ENCODE measurements around the gene NCKAP5. TPM values are rescaled to one million over a fixed set of nuclear protein-coding genes. Genes with fewer than 3 reads are reported as not detected.

Gene NCKAP5
- total and polyA plus RNA-seq, 8 donors, result 4.0 to 22.1 (median 14.4) TPM

DNA sequence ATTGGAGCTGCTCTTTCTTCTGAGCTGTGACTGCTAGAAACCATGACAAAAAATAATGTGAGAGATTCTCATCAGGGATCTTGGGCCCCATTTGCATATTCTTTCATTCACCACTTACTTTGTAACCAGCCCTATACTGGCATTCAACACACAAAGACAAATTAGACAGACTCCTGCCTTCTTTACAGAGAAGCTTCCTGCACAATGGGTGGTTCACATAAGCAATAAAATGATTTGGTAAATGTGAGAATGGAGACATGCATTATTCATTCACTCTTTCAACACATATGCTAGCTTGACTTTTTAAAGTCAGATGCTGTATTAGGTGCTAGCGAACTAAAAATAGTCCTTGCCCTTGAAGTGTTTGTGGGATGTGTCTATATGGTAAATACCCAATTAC is 174.4 kb downstream of the NCKAP5 start:
- Histone ChIP-seq H3K4me1 (no peaks in the 10 kb centered on the region), H3K27ac (no peak overlapping the region), H3K9me3 (peaks cover 0 to 7% of the 10 kb centered on the region in 2 donors), H3K36me3 (no peaks in the 10 kb centered on the region), H3K4me3 (no peak overlapping the region), H3K27me3 (no peaks in the 10 kb centered on the region)
- DNase-seq (no peak), ATAC-seq (no peak)
- intact Hi-C loops (cut with DNase I), result no loop called here
- TF ChIP-seq, protein P1, sequence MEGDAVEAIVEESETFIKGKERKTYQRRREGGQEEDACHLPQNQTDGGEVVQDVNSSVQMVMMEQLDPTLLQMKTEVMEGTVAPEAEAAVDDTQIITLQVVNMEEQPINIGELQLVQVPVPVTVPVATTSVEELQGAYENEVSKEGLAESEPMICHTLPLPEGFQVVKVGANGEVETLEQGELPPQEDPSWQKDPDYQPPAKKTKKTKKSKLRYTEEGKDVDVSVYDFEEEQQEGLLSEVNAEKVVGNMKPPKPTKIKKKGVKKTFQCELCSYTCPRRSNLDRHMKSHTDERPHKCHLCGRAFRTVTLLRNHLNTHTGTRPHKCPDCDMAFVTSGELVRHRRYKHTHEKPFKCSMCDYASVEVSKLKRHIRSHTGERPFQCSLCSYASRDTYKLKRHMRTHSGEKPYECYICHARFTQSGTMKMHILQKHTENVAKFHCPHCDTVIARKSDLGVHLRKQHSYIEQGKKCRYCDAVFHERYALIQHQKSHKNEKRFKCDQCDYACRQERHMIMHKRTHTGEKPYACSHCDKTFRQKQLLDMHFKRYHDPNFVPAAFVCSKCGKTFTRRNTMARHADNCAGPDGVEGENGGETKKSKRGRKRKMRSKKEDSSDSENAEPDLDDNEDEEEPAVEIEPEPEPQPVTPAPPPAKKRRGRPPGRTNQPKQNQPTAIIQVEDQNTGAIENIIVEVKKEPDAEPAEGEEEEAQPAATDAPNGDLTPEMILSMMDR (IDR thresholded peaks at IDR 0.05), result no peak

DNA sequence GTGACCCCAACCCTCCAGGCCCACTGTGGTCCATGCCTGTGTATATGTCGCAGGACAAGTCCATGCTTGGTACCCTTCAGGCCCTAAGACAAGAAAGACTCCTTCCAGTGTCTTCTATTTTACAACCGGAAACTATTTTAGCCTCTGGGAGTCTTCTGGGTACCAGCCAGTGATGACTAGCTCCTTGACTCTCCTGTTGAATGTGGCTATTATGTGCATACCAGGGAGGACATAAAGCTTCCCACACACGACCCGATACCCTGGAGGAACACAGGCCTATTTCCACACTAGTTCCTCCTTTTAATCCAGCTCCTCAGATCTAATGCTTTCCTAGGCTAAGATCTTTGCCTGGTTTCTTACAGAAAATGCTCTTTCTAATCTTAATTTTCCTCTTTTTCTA is 178.1 kb downstream of the NCKAP5 start:
- Histone ChIP-seq H3K4me1 (no peaks in the 10 kb centered on the region), H3K36me3 (no peaks in the 10 kb centered on the region), H3K4me3 (no peak overlapping the region), H3K9me3 (peaks cover 0 to 15% of the 10 kb centered on the region in 2 donors), H3K27me3 (no peaks in the 10 kb centered on the region), H3K27ac (no peak overlapping the region)
- ATAC-seq (no peak), DNase-seq (no peak)
- TF ChIP-seq, protein P1 (IDR thresholded peaks at IDR 0.05), result no peak
- intact Hi-C loops (cut with DNase I), result no loop called here

DNA sequence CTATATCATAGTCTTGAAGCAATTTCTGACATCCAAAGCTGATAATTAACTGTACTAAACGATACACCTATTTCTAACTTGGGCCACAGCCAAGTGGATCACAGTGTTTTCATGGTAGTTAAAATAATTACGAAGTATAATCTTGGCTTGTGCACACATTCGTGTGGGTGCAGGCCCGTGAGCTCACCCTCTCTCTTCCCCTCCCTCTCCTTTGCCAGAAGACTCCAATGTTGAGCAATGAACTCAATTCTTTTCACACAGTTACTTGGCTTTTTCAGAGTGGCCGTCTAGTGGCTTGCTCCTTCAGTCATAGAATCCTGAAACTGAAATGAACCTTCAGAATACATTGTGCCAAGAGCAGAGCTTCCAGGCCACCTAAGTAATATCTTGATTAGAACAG is 178.7 kb downstream of the NCKAP5 start:
- DNase-seq (no peak), ATAC-seq (no peak)
- Histone ChIP-seq H3K36me3 (no peaks in the 10 kb centered on the region), H3K27ac (no peak overlapping the region), H3K27me3 (no peaks in the 10 kb centered on the region), H3K4me1 (no peaks in the 10 kb centered on the region), H3K4me3 (no peak overlapping the region), H3K9me3 (peaks cover 0 to 15% of the 10 kb centered on the region in 2 donors)
- TF ChIP-seq, protein P1 (IDR thresholded peaks at IDR 0.05), result no peak
- intact Hi-C loops (cut with DNase I), result no loop called here

DNA sequence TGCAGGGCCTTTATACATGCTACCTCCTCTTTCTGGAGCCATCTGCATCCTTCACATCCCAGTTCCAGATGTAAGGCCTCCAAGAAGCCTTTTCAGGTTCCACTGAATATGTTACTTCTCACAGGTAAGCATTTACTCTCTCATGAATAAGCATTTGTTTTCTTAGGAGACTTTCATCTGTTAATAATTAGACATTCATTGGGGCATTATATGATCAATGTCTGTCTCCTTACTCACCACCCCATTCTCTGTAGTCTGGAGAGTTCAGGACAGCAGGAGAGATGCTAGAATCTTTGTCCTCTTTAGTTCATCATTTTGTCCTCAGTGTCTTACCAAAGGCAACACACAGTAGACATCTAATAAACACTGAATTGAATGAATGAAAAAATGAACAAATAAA is 185.7 kb downstream of the NCKAP5 start:
- no peaks in the 10 kb centered on the region for H3K9me3 ChIP-seq

DNA sequence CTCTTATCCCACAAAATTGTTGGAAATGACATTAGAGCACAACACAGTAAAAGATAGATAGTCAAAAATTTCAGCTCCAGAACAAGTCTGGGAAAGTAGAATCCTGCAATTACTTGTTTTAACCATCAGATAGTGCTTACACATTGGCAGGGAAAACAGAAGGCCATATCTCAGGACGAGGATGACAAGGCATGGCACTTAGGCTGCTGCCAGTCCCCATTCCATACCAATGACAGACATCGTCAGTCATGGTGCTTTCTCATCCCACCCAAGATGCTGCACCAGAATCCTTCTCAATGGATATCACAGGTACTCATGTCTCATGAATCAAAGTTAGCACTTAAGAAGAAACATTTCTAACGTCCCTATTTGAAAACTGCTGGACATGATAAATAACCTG is 187.3 kb downstream of the NCKAP5 start:
- no peak for ATAC-seq
- Histone ChIP-seq H3K4me3 (no peak overlapping the region), H3K9me3 (no peaks in the 10 kb centered on the region), H3K27ac (no peak overlapping the region), H3K27me3 (no peaks in the 10 kb centered on the region), H3K4me1 (no peaks in the 10 kb centered on the region), H3K36me3 (no peaks in the 10 kb centered on the region)
- no peak for DNase-seq
- TF ChIP-seq, protein P1 (IDR thresholded peaks at IDR 0.05), result no peak
- intact Hi-C loops (cut with DNase I), result no loop called here

More for the DNA sequence above, 185.7 kb downstream of the NCKAP5 start:
- Histone ChIP-seq H3K4me3 (no peak overlapping the region), H3K27me3 (no peaks in the 10 kb centered on the region), H3K36me3 (no peaks in the 10 kb centered on the region), H3K27ac (no peak overlapping the region), H3K4me1 (no peaks in the 10 kb centered on the region)
- intact Hi-C loops (cut with DNase I), result no loop called here
- no peak for ATAC-seq
- TF ChIP-seq, protein P1 (IDR thresholded peaks at IDR 0.05), result no peak
- no peak for DNase-seq
